HCT116 (cell line): Measurements from ENCODE around the gene DLX4.

Experiments used
- ATF3 ChIP-seq: IDR thresholded peaks from 2 replicates; pipeline ENCODE4 v1.6.1; 2012
- CTCF ChIP-seq, 3 experiments: fragments of 200-600 bp in 1 of 3; sonication (generic) in 1 of 3; IDR thresholded peaks in 2 of 3; conservative IDR thresholded peaks in 1 of 3; 2 replicates each; pipeline ENCODE4 v1.5.1; 2012 to 2017; ENCODE audit warnings: low read depth in 2 of 3, low read length in 2 of 3, antibody characterized with exemption in 1 of 3, borderline replicate concordance in 1 of 3, control low read depth in 1 of 3, mild to moderate bottlenecking in 1 of 3, mixed read lengths in 1 of 3, mixed run types in 1 of 3, moderate library complexity in 1 of 3; ENCODE audit not compliant: insufficient read depth in 1 of 3
- EZH2 ChIP-seq: fragments of 200-600 bp; sonication (generic); IDR thresholded peaks from 2 replicates; pipeline ENCODE4 v1.6.1; 2017; ENCODE audit warnings: antibody characterized with exemption, mixed run types
- EZH2phosphoT487 ChIP-seq: fragments of 200-600 bp; IDR thresholded peaks from 2 replicates; pipeline ENCODE4 v1.6.1; 2018; ENCODE audit warnings: antibody characterized with exemption, borderline replicate concordance
- MAX ChIP-seq: IDR thresholded peaks from 2 replicates; pipeline ENCODE4 v1.6.1; 2012
- POLR2A ChIP-seq: IDR thresholded peaks from 2 replicates; pipeline ENCODE4 v1.7.0; 2011; ENCODE audit warnings: borderline replicate concordance; ENCODE audit not compliant: insufficient read depth, insufficient read length; ENCODE audit errors: extremely low read depth
- POLR2AphosphoS5 ChIP-seq: IDR thresholded peaks from 2 replicates; pipeline ENCODE4 v1.6.1; 2011; ENCODE audit warnings: mild to moderate bottlenecking, low read depth, low read length, moderate library complexity
- TCF7L2 ChIP-seq: IDR thresholded peaks from 2 replicates; pipeline ENCODE4 v1.7.0; 2011; ENCODE audit warnings: borderline replicate concordance, inconsistent platforms; ENCODE audit not compliant: insufficient read depth, insufficient read length; ENCODE audit errors: extremely low read depth
- ZNF274 ChIP-seq: fragments of 200-500 bp; sonication (Bioruptor generic); IDR thresholded peaks from 2 replicates; pipeline ENCODE4 v1.6.1; 2014; ENCODE audit warnings: mild to moderate bottlenecking, low read depth, low read length, inconsistent platforms

- TF ChIP-seq POLR2AphosphoS5 (no peak), EZH2phosphoT487 (no peak), CTCF (IDR thresholded peaks at IDR 0.05 in 2 of 3, conservative IDR thresholded peaks at IDR 0.05 in 1 of 3; ENCODE audit: borderline replicate concordance in 1 of 3, insufficient read depth in 1 of 3, low read depth in 2 of 3, low read length in 2 of 3) (no peak), POLR2A (no peak), EZH2 (no peak), ATF3 (no peak), MAX (no peak), ZNF274 (no peak), TCF7L2 (no peak)
Observed at GRCh38 chr17:49936386-49936785, 32.6 kb upstream of the DLX4 start.
